MCF 10A (cell line): ENCODE results near the gene IL31. TPM values are rescaled to one million over a fixed set of nuclear protein-coding genes. Genes with fewer than 3 reads are reported as not detected.

Experiments used
- BruUV-seq: library from RNA; stranded (reverse); fragments of 400-500 nt; replicated peaks from 2 replicates; lab custom pipeline; 2021; lab: Mats Ljungman, UMichigan
- CTCF ChIA-PET: fragments of 300-600 bp; sonication (Branson Sonifier 250); formaldehyde crosslinking; extraction: SDS; loops from one replicate; lab custom pipeline; 2021; ENCODE audit warnings: antibody characterized with exemption, inconsistent platforms; lab: Yijun Ruan, JAX
- POLR2A ChIA-PET: fragments of 300-600, 350-650 bp; sonication (Branson Sonifier 250); formaldehyde crosslinking; extraction: SDS; loops from one replicate; lab custom pipeline; 2020; ENCODE audit warnings: antibody characterized with exemption, inconsistent platforms; lab: Yijun Ruan, JAX
- DNase-seq: peaks from one replicate; pipeline ENCODE4 v3.0.0-alpha.2; 2018; ENCODE audit not compliant: unreplicated experiment
- H3K27ac Mint-ChIP-seq: one replicate; pipeline ENCODE4 v1.8.0; 2022; ENCODE audit warnings: mild to moderate bottlenecking, low read depth, mixed read lengths; ENCODE audit not compliant: unreplicated experiment
- H3K27me3 Mint-ChIP-seq: one replicate; pipeline ENCODE4 v1.8.0; 2022; ENCODE audit warnings: mixed read lengths; ENCODE audit not compliant: insufficient read depth, unreplicated experiment
- H3K36me3 Mint-ChIP-seq: one replicate; pipeline ENCODE4 v1.8.0; 2022; ENCODE audit warnings: mild to moderate bottlenecking, moderate library complexity, mixed read lengths; ENCODE audit not compliant: insufficient read depth, unreplicated experiment
- H3K4me1 Mint-ChIP-seq: one replicate; pipeline ENCODE4 v1.8.0; 2022; ENCODE audit warnings: mixed read lengths; ENCODE audit not compliant: insufficient read depth, unreplicated experiment
- H3K4me3 Mint-ChIP-seq: one replicate; pipeline ENCODE4 v1.8.0; 2022; ENCODE audit warnings: mild to moderate bottlenecking, moderate library complexity, mixed read lengths; ENCODE audit not compliant: unreplicated experiment
- H3K9me3 Mint-ChIP-seq: one replicate; pipeline ENCODE4 v1.8.0; 2022; ENCODE audit warnings: mixed read lengths; ENCODE audit not compliant: unreplicated experiment
- CTCF ChIP-seq: fragments of 200-600 bp; IDR thresholded peaks from one replicate; pipeline ENCODE4 v1.8.0; 2022; ENCODE audit warnings: antibody characterized with exemption, mild to moderate bottlenecking; ENCODE audit not compliant: unreplicated experiment
- intact Hi-C: fragments of 100-400 bp; cut with micrococcal nuclease; formaldehyde crosslinking; loops from 2 replicates; pipeline ENCODE4 v1.14.1; 2022
- total RNA-seq: library from RNA; stranded (reverse); gene quantifications from 2 replicates; pipeline ENCODE4 v1.2.3, GENCODE V29; 2022

IL31 gene
- total RNA-seq, 1 experiment from 2014 or later: not detected

DNA sequence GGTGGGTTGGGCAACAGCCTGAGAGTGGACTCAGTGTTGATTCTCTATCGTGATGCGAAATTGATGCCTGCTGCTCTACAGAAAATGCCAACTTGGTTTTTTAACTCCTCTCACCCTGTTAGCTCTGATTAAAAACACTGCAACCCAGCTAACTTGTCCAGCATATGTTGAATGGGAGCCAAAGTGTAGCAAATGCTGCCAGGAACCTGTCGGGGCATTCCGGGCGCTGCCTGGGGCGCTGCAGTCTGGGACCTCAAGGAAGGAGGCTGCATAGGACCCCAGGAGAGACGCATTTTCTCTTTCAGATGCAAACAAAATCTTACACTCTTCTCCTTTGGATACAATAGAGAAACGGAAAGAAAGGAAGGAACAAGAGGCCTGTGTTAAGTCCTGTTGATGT lies 33.4 kb upstream of the IL31 start:
- ChIA-PET POLR2A (interaction anchor here (5.1 kb wide), 1 partner anchor 17 kb away, joined by 23 read pairs; the partner anchor contains the start of gene DIABLO), CTCF (interaction anchor here (0.6 kb wide), 1 partner anchor 138 kb away, joined by 3 read pairs; no protein-coding TSS in a partner anchor)
- no peak for DNase-seq
- Mint-ChIP-seq H3K27me3 (no peaks in the 10 kb centered on the region), H3K27ac (no peak overlapping the region), H3K4me3 (no peak overlapping the region), H3K4me1 (peaks cover 6% of the 10 kb centered on the region), H3K36me3 (peaks cover 69% of the 10 kb centered on the region), H3K9me3 (no peaks in the 10 kb centered on the region)
- no TSS peak for BruUV-seq
- TF ChIP-seq CTCF: no peak
- intact Hi-C loops: no loop called here

- Mint-ChIP-seq H3K4me1 (peaks cover 6% of the 10 kb centered on the region), H3K27ac (no peak overlapping the region), H3K9me3 (no peaks in the 10 kb centered on the region), H3K36me3 (peaks cover 65% of the 10 kb centered on the region), H3K27me3 (no peaks in the 10 kb centered on the region), H3K4me3 (no peak overlapping the region)
- no TSS peak for BruUV-seq
- no peak for DNase-seq
- TF ChIP-seq CTCF: no peak
- CTCF ChIA-PET: interaction anchor here (0.6 kb wide), 1 partner anchor 138 kb away, joined by 3 read pairs; no protein-coding TSS in a partner anchor
- POLR2A ChIA-PET: interaction anchor here (5.1 kb wide), 1 partner anchor 18 kb away, joined by 23 read pairs; the partner anchor contains the start of gene DIABLO
- intact Hi-C loops: no loop called here
Measured at GRCh38 chr12:122206976-122207375, 33.0 kb upstream of the IL31 start.

- H3K27me3 Mint-ChIP-seq: no peaks in the 10 kb centered on the region
- POLR2A ChIA-PET: interaction anchor here (0.6 to 5.1 kb wide), 5 partner anchors 9 to 795 kb away, joined by 3 to 23 read pairs (median 4); partner anchors contain the start of gene DIABLO
Measured at GRCh38 chr12:122206111-122206881, 32.3 kb upstream of the IL31 start.

More at GRCh38 chr12:122206111-122206881, 32.3 kb upstream of the IL31 start:
- no TSS peak for BruUV-seq
- no peak overlapping the region for H3K27ac Mint-ChIP-seq
- no peaks in the 10 kb centered on the region for H3K9me3 Mint-ChIP-seq
- no peak for TF ChIP-seq CTCF
- no peak for DNase-seq
- peaks cover 6% of the 10 kb centered on the region for H3K4me1 Mint-ChIP-seq
- H3K4me3 Mint-ChIP-seq: no peak overlapping the region
- H3K36me3 Mint-ChIP-seq: peaks cover 58% of the 10 kb centered on the region
- CTCF ChIA-PET: no interaction called here
- intact Hi-C loops: no loop called here
